Keratinocyte (primary cell): ENCODE data around the gene ANTXR2. TPM values are rescaled to one million over a fixed set of nuclear protein-coding genes. Genes with fewer than 3 reads are reported as not detected.

Experiments used
- DNase-seq: peaks from one replicate; pipeline ENCODE4 v3.0.0-alpha.2; 2011; ENCODE audit warnings: low read depth, missing footprints, low spot score
- FAIRE-seq: peaks from 2 replicates; lab custom pipeline; 2011; peaks lifted over from hg19 to GRCh38; lab: Jason Lieb, UNC
- H2AFZ ChIP-seq: 2 replicates; pipeline ENCODE4 v1.6.0; 2012; ENCODE audit warnings: low read length, control low read depth, inconsistent platforms; ENCODE audit not compliant: control insufficient read depth
- H3K27ac ChIP-seq: 2 replicates; pipeline ENCODE4 v1.5.1; 2011; ENCODE audit warnings: low read length; ENCODE audit not compliant: control insufficient read depth, insufficient read depth
- H3K27me3 ChIP-seq: 3 replicates; pipeline ENCODE4 v1.6.0; 2011; ENCODE audit warnings: low read length; ENCODE audit not compliant: control insufficient read depth, insufficient read depth; ENCODE audit errors: extremely low read depth
- H3K36me3 ChIP-seq, 2 experiments: 2 replicates in 1 of 2; 3 replicates in 1 of 2; pipeline ENCODE4 v1.5.1; 2011; ENCODE audit warnings: low read length in 2 of 2, mild to moderate bottlenecking in 1 of 2; ENCODE audit not compliant: control insufficient read depth in 2 of 2, insufficient read depth in 2 of 2; ENCODE audit errors: extremely low read depth in 1 of 2
- H3K4me1 ChIP-seq: 3 replicates; pipeline ENCODE4 v1.5.1; 2011; ENCODE audit warnings: low read length; ENCODE audit not compliant: control insufficient read depth, insufficient read depth; ENCODE audit errors: extremely low read depth
- H3K4me2 ChIP-seq: 3 replicates; pipeline ENCODE4 v1.6.0; 2011; ENCODE audit warnings: low read depth, low read length; ENCODE audit not compliant: control insufficient read depth, insufficient read depth; ENCODE audit errors: extremely low read depth
- H3K4me3 ChIP-seq, 3 experiments: fragments of 200-600 bp in 1 of 3; sonication (generic) in 1 of 3; 2 replicates in 2 of 3; 3 replicates in 1 of 3; pipeline ENCODE4 v1.5.1; 2011 to 2016; ENCODE audit warnings: low read length in 3 of 3, mild to moderate bottlenecking in 3 of 3, control low read depth in 2 of 3, inconsistent platforms in 1 of 3, low read depth in 1 of 3, mixed read lengths in 1 of 3, mixed run types in 1 of 3, moderate library complexity in 1 of 3; ENCODE audit not compliant: control insufficient read depth in 2 of 3, insufficient read depth in 2 of 3; ENCODE audit errors: extremely low read depth in 1 of 3
- H3K79me2 ChIP-seq: 2 replicates; pipeline ENCODE4 v1.6.0; 2012; ENCODE audit warnings: low read length; ENCODE audit not compliant: control insufficient read depth, insufficient read depth
- H3K9ac ChIP-seq: 3 replicates; pipeline ENCODE4 v1.6.0; 2011; ENCODE audit warnings: low read length; ENCODE audit not compliant: control insufficient read depth, insufficient read depth; ENCODE audit errors: extremely low read depth
- H3K9me1 ChIP-seq: 3 replicates; pipeline ENCODE4 v1.6.0; 2011; ENCODE audit warnings: low read length; ENCODE audit not compliant: control insufficient read depth, insufficient read depth; ENCODE audit errors: extremely low read depth
- H3K9me3 ChIP-seq: 2 replicates; pipeline ENCODE4 v1.5.1; 2012; ENCODE audit warnings: low read depth, low read length; ENCODE audit not compliant: control insufficient read depth
- H4K20me1 ChIP-seq: 3 replicates; pipeline ENCODE4 v1.6.0; 2011; ENCODE audit warnings: low read length; ENCODE audit not compliant: control insufficient read depth, insufficient read depth; ENCODE audit errors: extremely low read depth
- CTCF ChIP-seq, 3 experiments: IDR thresholded peaks in 1 of 3; conservative IDR thresholded peaks in 1 of 3; optimal IDR thresholded peaks in 1 of 3; 2 replicates in 2 of 3; 3 replicates in 1 of 3; pipeline versions ENCODE3 to v1.5.1; 2011; ENCODE audit warnings: low read length in 3 of 3, mild to moderate bottlenecking in 3 of 3, moderate library complexity in 2 of 3, control low read depth in 1 of 3, inconsistent platforms in 1 of 3; ENCODE audit not compliant: insufficient read depth in 2 of 3; ENCODE audit errors: extremely low read depth in 1 of 3
- EZH2 ChIP-seq: IDR thresholded peaks from one replicate; pipeline ENCODE4 v1.6.1; 2012; ENCODE audit warnings: inconsistent platforms, mild to moderate bottlenecking, low read length, moderate library complexity
- dilution Hi-C: fragments of 300-500 bp; cut with MboI; formaldehyde crosslinking; loops from one replicate; pipeline ENCODE4 v1.7.0; 2020; ENCODE audit warnings: low sequenced_read_pairs; ENCODE audit not compliant: extremely low pct_ligation_motif_present
- polyA plus RNA-seq, 5 experiments: library from polyadenylated mRNA; depleted of rRNA in 3 of 5; stranded (reverse) in 3 of 5; stranded (forward) in 1 of 5; unstranded in 1 of 5; fragments of >200 nt; gene quantifications; 1 replicate in 1 of 5; 2 replicates in 3 of 5; 3 replicates in 1 of 5; pipeline versions ENCODE4 v1.2.1 to v1.2.3, GENCODE V29; 2011 to 2012; ENCODE audit warnings: missing spikeins in 2 of 5, low read depth in 1 of 5, low replicate concordance in 1 of 5

Gene ANTXR2
- polyA plus RNA-seq, 1 donor (not counting 4 experiments of a cell fraction or from before 2014, with no cell fraction given): 89.1 TPM

GRCh38 chr4:80007745-80008149, 65.3 kb downstream of the ANTXR2 start:
- Histone ChIP-seq H3K79me2 (peaks cover 53% of the 10 kb centered on the region), H3K9ac (no peak overlapping the region), H3K9me1 (no peaks in the 10 kb centered on the region), H3K4me3 (no peak overlapping the region), H2AFZ (no peak overlapping the region), H3K4me1 (peaks cover 33% of the 10 kb centered on the region), H4K20me1 (no peaks in the 10 kb centered on the region), H3K4me2 (peak overlapping the region; percentile 3), H3K36me3 (peaks cover 14 to 35% of the 10 kb centered on the region in 2 experiments), H3K27ac (peak overlapping the region; percentile 46), H3K9me3 (peaks cover 3% of the 10 kb centered on the region), H3K27me3 (no peaks in the 10 kb centered on the region)
- dilution Hi-C loops: no loop called here
- FAIRE-seq (no peak), DNase-seq (no peak)
- TF ChIP-seq EZH2 (no peak), CTCF (optimal IDR thresholded peaks at IDR 0.05 in 1 of 3, IDR thresholded peaks at IDR 0.05 in 1 of 3, conservative IDR thresholded peaks at IDR 0.05 in 1 of 3; ENCODE audit: extremely low read depth in 1 of 3, insufficient read depth in 2 of 3, low read length in 3 of 3) (no peak)

- peaks cover 33% of the 10 kb centered on the region for H3K4me1 ChIP-seq
- dilution Hi-C loops: no loop called here
- no peaks in the 10 kb centered on the region for H3K9me1 ChIP-seq
- FAIRE-seq (peak; percentile 64), DNase-seq (no peak)
- H3K36me3 ChIP-seq: peaks cover 12 to 35% of the 10 kb centered on the region in 2 experiments
- H2AFZ ChIP-seq: no peak overlapping the region
- H3K27me3 ChIP-seq: no peaks in the 10 kb centered on the region
- no peak overlapping the region for H3K9ac ChIP-seq
- TF ChIP-seq CTCF (optimal IDR thresholded peaks at IDR 0.05 in 1 of 3, IDR thresholded peaks at IDR 0.05 in 1 of 3, conservative IDR thresholded peaks at IDR 0.05 in 1 of 3; ENCODE audit: extremely low read depth in 1 of 3, insufficient read depth in 2 of 3, low read length in 3 of 3) (no peak), EZH2 (no peak)
- H4K20me1 ChIP-seq: no peaks in the 10 kb centered on the region
- H3K27ac ChIP-seq: peak overlapping the region; percentile 49
- H3K4me2 ChIP-seq: peak overlapping the region; percentile 24
- H3K4me3 ChIP-seq: no peak overlapping the region
- H3K9me3 ChIP-seq: peaks cover 3% of the 10 kb centered on the region
- peaks cover 49% of the 10 kb centered on the region for H3K79me2 ChIP-seq
These were observed 65.9 kb downstream of the ANTXR2 start for GRCh38 chr4:80006935-80007744.
